Measurements from ENCODE around the gene LIF.
"Not testable (repeated sequence)": the region's sequence is repeated elsewhere in the genome, so short reads cannot be mapped to it uniquely, and the experiment has no call there.

Gene LIF

DNA sequence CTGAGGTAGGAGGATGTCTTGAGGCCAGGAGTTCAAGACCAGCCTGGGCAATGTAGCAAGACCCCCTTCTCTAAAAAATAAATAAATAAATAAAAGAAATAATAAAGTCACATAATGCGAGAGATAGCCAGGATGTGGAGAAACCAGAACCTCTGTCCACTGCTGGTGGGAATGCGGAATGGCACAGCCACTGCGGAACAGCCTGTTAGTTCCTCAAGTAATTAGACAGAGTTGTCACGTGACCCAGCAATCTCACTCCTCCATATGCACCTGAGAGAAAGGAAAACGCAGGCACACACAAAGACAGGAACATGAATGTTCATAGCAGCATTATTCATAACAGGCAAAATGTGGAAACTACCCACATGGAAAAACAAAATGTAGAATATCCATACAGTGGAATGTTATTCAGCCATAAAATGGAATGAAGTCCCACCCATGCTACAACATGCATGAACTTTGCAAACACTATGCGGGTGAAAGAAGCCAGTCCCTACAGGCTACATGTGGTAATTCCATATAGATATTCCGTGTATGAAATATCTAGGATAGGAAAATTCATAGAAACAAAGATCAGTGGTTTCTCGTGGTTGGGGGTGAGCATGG is 27.4 kb downstream of the LIF start:
- no peak overlapping the region for H3K4me3 ChIP-seq (ENCODE audit: insufficient read depth in 1 of 2, low read depth in 1 of 2, low read length in 2 of 2)
- H3K9me3 ChIP-seq (ENCODE audit: control insufficient read depth, low read length) = no peaks in the 10 kb centered on the region
- no peak overlapping the region for H3K4ac ChIP-seq (ENCODE audit: low read depth in 1 of 2, low read length in 2 of 2)
- peaks cover 0 to 51% of the 10 kb centered on the region in 2 experiments for H3K27me3 ChIP-seq (ENCODE audit: control insufficient read depth in 1 of 2, insufficient read depth in 1 of 2, low read length in 2 of 2)
- H2BK15ac ChIP-seq (ENCODE audit: low read depth, poor library complexity, severe bottlenecking) = no peak overlapping the region
- H4K8ac ChIP-seq (ENCODE audit: low read length) = no peak overlapping the region
- no peak overlapping the region for H2BK5ac ChIP-seq (ENCODE audit: low read depth, low read length, poor library complexity, severe bottlenecking)
- no peak overlapping the region for H2AK5ac ChIP-seq (ENCODE audit: low read length, severe bottlenecking)
- H2AFZ ChIP-seq (ENCODE audit: low read depth, low read length) = no peak overlapping the region
- H2BK120ac ChIP-seq (ENCODE audit: low read depth, low read length) = no peak overlapping the region
- H3K79me1 ChIP-seq (replicated peaks; ENCODE audit: low read length, poor library complexity, severe bottlenecking) = no peaks in the 10 kb centered on the region
- no peak overlapping the region for H3K9ac ChIP-seq (ENCODE audit: low read length)
- no peak overlapping the region for H2BK12ac ChIP-seq (ENCODE audit: low read length in 2 of 2)
- H3K14ac ChIP-seq (ENCODE audit: low read length in 2 of 2) = no peak overlapping the region
- H3K23ac ChIP-seq (ENCODE audit: low read length in 2 of 2) = no peak overlapping the region
- WGBS = 86% methylated on average over 7 of the region's 8 CpGs
- H3K18ac ChIP-seq (ENCODE audit: low read depth in 1 of 2, low read length in 2 of 2) = no peak overlapping the region
- no peak overlapping the region for H3K4me2 ChIP-seq (ENCODE audit: low read length, poor library complexity, severe bottlenecking)
- peaks cover 17% of the 10 kb centered on the region for H3K4me1 ChIP-seq (ENCODE audit: control insufficient read depth, insufficient read depth, low read depth, low read length)
- no peak for DNase-seq
- H4K91ac ChIP-seq (ENCODE audit: low read length) = no peak overlapping the region
- no peaks in the 10 kb centered on the region for H3K36me3 ChIP-seq (ENCODE audit: control insufficient read depth in 1 of 2, insufficient read depth in 2 of 2, low read depth in 1 of 2, low read length in 2 of 2)
- H3K27ac ChIP-seq (ENCODE audit: low read length, poor library complexity, severe bottlenecking) = no peak overlapping the region

DNA sequence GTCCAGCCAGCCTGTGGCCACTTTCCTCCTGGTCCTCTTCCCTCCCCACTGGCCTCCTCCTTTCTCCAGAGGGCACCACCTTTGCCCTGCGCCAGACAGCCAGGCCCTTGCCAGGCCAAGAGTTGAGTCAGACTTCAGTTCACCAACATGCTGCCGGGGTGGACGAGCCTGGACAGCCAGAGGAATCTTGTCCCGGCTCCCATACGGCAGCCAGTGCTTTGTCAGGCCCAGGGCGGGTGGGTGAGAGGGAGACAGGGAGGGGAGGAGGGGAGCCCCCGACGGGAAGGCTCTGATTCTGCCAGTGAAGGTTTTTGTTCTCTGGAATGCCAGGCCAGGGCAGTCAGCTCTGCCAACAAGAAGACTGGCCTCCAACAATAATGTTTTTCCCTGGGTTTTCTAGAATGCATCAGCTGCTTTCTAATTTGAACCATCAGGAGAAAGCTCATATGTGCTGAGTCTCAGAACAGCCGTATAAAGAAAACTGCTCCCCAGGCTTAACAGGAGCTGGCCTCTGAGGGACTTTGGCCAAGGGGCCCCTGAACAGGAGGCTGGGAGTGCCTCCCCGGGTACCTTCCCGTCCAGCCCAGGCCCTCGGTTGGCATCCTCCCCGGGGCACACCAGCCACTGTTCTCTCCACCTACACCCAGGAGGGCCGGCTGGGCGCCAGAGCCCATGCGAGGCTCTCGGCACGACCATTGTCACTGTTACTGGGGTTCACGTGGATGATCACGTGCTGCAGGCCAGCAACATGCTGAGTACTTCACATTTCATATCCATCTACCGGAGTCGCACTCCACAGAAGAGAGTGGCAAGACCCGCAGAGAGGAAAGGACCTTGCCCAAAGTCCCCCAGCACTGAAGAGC is 28.6 kb downstream of the LIF start:
- Histone ChIP-seq H3K23ac (ENCODE audit: low read length in 2 of 2) (no peak overlapping the region), H3K14ac (ENCODE audit: low read length in 2 of 2) (peak overlapping the region in 1 of 2 experiments; percentile 9), H3K4ac (ENCODE audit: low read depth in 1 of 2, low read length in 2 of 2) (no peak overlapping the region), H3K27me3 (ENCODE audit: control insufficient read depth in 1 of 2, insufficient read depth in 1 of 2, low read length in 2 of 2) (peaks cover 0 to 40% of the 10 kb centered on the region in 2 experiments), H3K79me1 (replicated peaks; ENCODE audit: low read length, poor library complexity, severe bottlenecking) (no peaks in the 10 kb centered on the region), H2AFZ (ENCODE audit: low read depth, low read length) (no peak overlapping the region), H3K9ac (ENCODE audit: low read length) (no peak overlapping the region), H3K4me3 (ENCODE audit: insufficient read depth in 1 of 2, low read depth in 1 of 2, low read length in 2 of 2) (no peak overlapping the region), H2BK5ac (ENCODE audit: low read depth, low read length, poor library complexity, severe bottlenecking) (no peak overlapping the region), H2BK15ac (ENCODE audit: low read depth, poor library complexity, severe bottlenecking) (no peak overlapping the region), H3K9me3 (ENCODE audit: control insufficient read depth, low read length) (no peaks in the 10 kb centered on the region), H2BK12ac (ENCODE audit: low read length in 2 of 2) (peak overlapping the region; percentile 70 to 89), H3K18ac (ENCODE audit: low read depth in 1 of 2, low read length in 2 of 2) (peak overlapping the region; percentile 33 to 84), H3K4me1 (ENCODE audit: control insufficient read depth, insufficient read depth, low read depth, low read length) (peaks cover 22% of the 10 kb centered on the region), H3K27ac (ENCODE audit: low read length, poor library complexity, severe bottlenecking) (no peak overlapping the region), H4K91ac (ENCODE audit: low read length) (peak overlapping the region; percentile 21), H2BK120ac (ENCODE audit: low read depth, low read length) (no peak overlapping the region), H4K8ac (ENCODE audit: low read length) (peak overlapping the region; percentile 28), H3K36me3 (ENCODE audit: control insufficient read depth in 1 of 2, insufficient read depth in 2 of 2, low read depth in 1 of 2, low read length in 2 of 2) (no peaks in the 10 kb centered on the region), H3K4me2 (ENCODE audit: low read length, poor library complexity, severe bottlenecking) (no peak overlapping the region), H2AK5ac (ENCODE audit: low read length, severe bottlenecking) (peak overlapping the region; percentile 80)
- no peak for DNase-seq
- WGBS = 94% methylated on average over 23 of the region's 23 CpGs

DNA sequence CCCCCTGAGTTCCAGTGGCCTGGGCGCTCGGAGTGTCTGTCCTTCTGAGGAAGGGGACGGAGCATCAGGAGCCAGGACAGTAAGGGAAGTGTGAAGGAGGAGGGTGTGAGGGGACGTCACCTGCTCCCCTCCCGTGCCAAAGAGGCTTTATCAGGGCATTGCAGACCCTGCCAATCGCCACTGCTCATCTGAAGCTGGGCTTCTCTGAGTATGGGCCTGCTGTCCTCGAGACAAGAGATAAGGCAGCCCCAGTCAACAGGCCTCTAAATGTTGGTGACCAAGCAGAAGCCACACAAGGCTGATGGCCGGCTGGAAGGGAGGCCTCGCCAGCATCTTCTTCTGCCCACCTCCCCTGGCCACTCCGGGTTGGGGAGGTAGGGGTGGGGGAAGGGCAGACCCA is 29.8 kb downstream of the LIF start:
- 91% methylated on average over 8 of the region's 10 CpGs for WGBS

DNA sequence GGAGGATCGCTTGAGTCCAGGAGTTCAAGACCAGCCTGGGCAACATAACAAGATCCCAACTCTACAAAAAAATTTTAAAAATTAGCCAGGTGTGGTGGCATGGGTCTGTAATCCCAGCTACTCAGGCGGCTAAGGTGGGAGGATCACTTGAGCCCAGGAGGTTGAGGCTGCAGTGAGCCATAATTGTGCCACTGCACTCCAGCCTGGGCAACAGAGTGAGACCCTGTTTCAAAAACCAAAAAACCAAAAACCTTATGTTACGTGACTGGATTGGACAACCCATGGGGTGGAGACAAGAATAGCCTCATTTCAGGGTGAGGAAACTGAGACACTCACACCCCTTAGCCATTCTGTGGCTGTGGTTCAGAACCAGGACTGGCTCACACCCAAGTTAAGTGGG is 30.3 kb downstream of the LIF start:
- H2AK5ac ChIP-seq (ENCODE audit: low read length, severe bottlenecking) = peak overlapping the region; percentile 71
- WGBS = 92% methylated on average over 2 of the region's 3 CpGs
- not testable (repeated sequence) for H3K27ac ChIP-seq (ENCODE audit: low read length, poor library complexity, severe bottlenecking); H3K4me3 ChIP-seq (ENCODE audit: insufficient read depth in 1 of 2, low read depth in 1 of 2, low read length in 2 of 2); H3K4me2 ChIP-seq (ENCODE audit: low read length, poor library complexity, severe bottlenecking); H3K14ac ChIP-seq (ENCODE audit: low read length in 2 of 2); H3K79me1 ChIP-seq (replicated peaks; ENCODE audit: low read length, poor library complexity, severe bottlenecking); DNase-seq; H3K4ac ChIP-seq (ENCODE audit: low read depth in 1 of 2, low read length in 2 of 2); H3K9me3 ChIP-seq (ENCODE audit: control insufficient read depth, low read length); H2BK120ac ChIP-seq (ENCODE audit: low read depth, low read length); H3K9ac ChIP-seq (ENCODE audit: low read length); H3K36me3 ChIP-seq (ENCODE audit: control insufficient read depth in 1 of 2, insufficient read depth in 2 of 2, low read depth in 1 of 2, low read length in 2 of 2); H2AFZ ChIP-seq (ENCODE audit: low read depth, low read length); H4K8ac ChIP-seq (ENCODE audit: low read length); H3K23ac ChIP-seq (ENCODE audit: low read length in 2 of 2); H4K91ac ChIP-seq (ENCODE audit: low read length); H2BK15ac ChIP-seq (ENCODE audit: low read depth, poor library complexity, severe bottlenecking); H3K18ac ChIP-seq (ENCODE audit: low read depth in 1 of 2, low read length in 2 of 2)
- peak overlapping the region; percentile 20 to 27 for H2BK12ac ChIP-seq (ENCODE audit: low read length in 2 of 2)
- peaks cover 0 to 27% of the 10 kb centered on the region in 2 experiments for H3K27me3 ChIP-seq (ENCODE audit: control insufficient read depth in 1 of 2, insufficient read depth in 1 of 2, low read length in 2 of 2)
- peak overlapping the region; percentile 32 for H2BK5ac ChIP-seq (ENCODE audit: low read depth, low read length, poor library complexity, severe bottlenecking)
- peaks cover 29% of the 10 kb centered on the region for H3K4me1 ChIP-seq (ENCODE audit: control insufficient read depth, insufficient read depth, low read depth, low read length)

More for the DNA sequence above, 29.8 kb downstream of the LIF start:
- H3K9ac ChIP-seq (ENCODE audit: low read length) = no peak overlapping the region
- H2BK120ac ChIP-seq (ENCODE audit: low read depth, low read length) = no peak overlapping the region
- no peak overlapping the region for H3K23ac ChIP-seq (ENCODE audit: low read length in 2 of 2)
- H3K36me3 ChIP-seq (ENCODE audit: control insufficient read depth in 1 of 2, insufficient read depth in 2 of 2, low read depth in 1 of 2, low read length in 2 of 2) = no peaks in the 10 kb centered on the region
- H3K4me2 ChIP-seq (ENCODE audit: low read length, poor library complexity, severe bottlenecking) = no peak overlapping the region
- H3K14ac ChIP-seq (ENCODE audit: low read length in 2 of 2) = no peak overlapping the region
- no peak for DNase-seq
- peak overlapping the region in 1 of 2 experiments; percentile 54 for H3K18ac ChIP-seq (ENCODE audit: low read depth in 1 of 2, low read length in 2 of 2)
- peak overlapping the region; percentile 71 for H2AK5ac ChIP-seq (ENCODE audit: low read length, severe bottlenecking)
- peaks cover 26% of the 10 kb centered on the region for H3K4me1 ChIP-seq (ENCODE audit: control insufficient read depth, insufficient read depth, low read depth, low read length)
- peaks cover 0 to 31% of the 10 kb centered on the region in 2 experiments for H3K27me3 ChIP-seq (ENCODE audit: control insufficient read depth in 1 of 2, insufficient read depth in 1 of 2, low read length in 2 of 2)
- no peak overlapping the region for H2AFZ ChIP-seq (ENCODE audit: low read depth, low read length)
- H3K4ac ChIP-seq (ENCODE audit: low read depth in 1 of 2, low read length in 2 of 2) = peak overlapping the region in 1 of 2 experiments; percentile 54
- no peaks in the 10 kb centered on the region for H3K9me3 ChIP-seq (ENCODE audit: control insufficient read depth, low read length)
- peak overlapping the region; percentile 32 for H2BK5ac ChIP-seq (ENCODE audit: low read depth, low read length, poor library complexity, severe bottlenecking)
- H4K91ac ChIP-seq (ENCODE audit: low read length) = no peak overlapping the region
- H2BK15ac ChIP-seq (ENCODE audit: low read depth, poor library complexity, severe bottlenecking) = no peak overlapping the region
- H3K4me3 ChIP-seq (ENCODE audit: insufficient read depth in 1 of 2, low read depth in 1 of 2, low read length in 2 of 2) = no peak overlapping the region
- H4K8ac ChIP-seq (ENCODE audit: low read length) = no peak overlapping the region
- H2BK12ac ChIP-seq (ENCODE audit: low read length in 2 of 2) = peak overlapping the region; percentile 20 to 27
- no peaks in the 10 kb centered on the region for H3K79me1 ChIP-seq (replicated peaks; ENCODE audit: low read length, poor library complexity, severe bottlenecking)
- H3K27ac ChIP-seq (ENCODE audit: low read length, poor library complexity, severe bottlenecking) = no peak overlapping the region
